HuH-7 (cell line): ENCODE measurements around the gene MICAL3.
"Not testable (repeated sequence)": the region's sequence is repeated elsewhere in the genome, so short reads cannot be mapped to it uniquely, and the experiment has no call there.

Experiments
- DNase-seq: peaks from one replicate; pipeline ENCODE4 v3.0.0; 2011; ENCODE audit warnings: low spot score

Gene MICAL3

GRCh38 chr22:18059991-18060390, 35.6 kb upstream of the MICAL3 start:
- DNase-seq, result no peak

- no peak for DNase-seq
Observed at GRCh38 chr22:18059473-18059872, 35.1 kb upstream of the MICAL3 start.

- no peak for DNase-seq
Observed at GRCh38 chr22:18059094-18059417, 34.7 kb upstream of the MICAL3 start.

- DNase-seq, result no peak
Observed at GRCh38 chr22:18058371-18059093, 34.2 kb upstream of the MICAL3 start.

GRCh38 chr22:18057568-18058209, 33.3 kb upstream of the MICAL3 start:
- DNase-seq, result no peak

- DNase-seq, result no peak
Observed at GRCh38 chr22:18056807-18057474, 32.6 kb upstream of the MICAL3 start.

- DNase-seq, result peak; percentile 55
Observed at GRCh38 chr22:18056161-18056666, 31.9 kb upstream of the MICAL3 start.

- DNase-seq, result no peak
Observed at GRCh38 chr22:18055619-18056160, 31.3 kb upstream of the MICAL3 start.

GRCh38 chr22:18053216-18053946, 29.0 kb upstream of the MICAL3 start:
- not testable (repeated sequence) for DNase-seq

GRCh38 chr22:18051113-18051512, 26.8 kb upstream of the MICAL3 start:
- not testable (repeated sequence) for DNase-seq

- no peak for DNase-seq
Observed at GRCh38 chr22:18050065-18050464, 25.7 kb upstream of the MICAL3 start.

GRCh38 chr22:18048441-18048898, 24.1 kb upstream of the MICAL3 start:
- DNase-seq, result no peak

GRCh38 chr22:18048041-18048440, 23.7 kb upstream of the MICAL3 start:
- no peak for DNase-seq

GRCh38 chr22:18045794-18046193, 21.4 kb upstream of the MICAL3 start:
- no peak for DNase-seq

- no peak for DNase-seq
Observed at GRCh38 chr22:18044548-18045271, 20.3 kb upstream of the MICAL3 start.

- no peak for DNase-seq
Observed at GRCh38 chr22:18042685-18043084, 18.3 kb upstream of the MICAL3 start.

- DNase-seq, result not testable (repeated sequence)
Observed at GRCh38 chr22:18040898-18041297, 16.5 kb upstream of the MICAL3 start.

- peak; percentile 69 for DNase-seq
Observed at GRCh38 chr22:18035751-18036150, 11.4 kb upstream of the MICAL3 start.

GRCh38 chr22:18034076-18034475, 9.7 kb upstream of the MICAL3 start:
- DNase-seq, result no peak

GRCh38 chr22:18033204-18033998, 9.0 kb upstream of the MICAL3 start:
- no peak for DNase-seq
